GM18520 (cell line): ENCODE results near the gene RFTN1.

Experiments
- ATAC-seq: cut with Tn5 transposase; IDR thresholded peaks from one replicate; pipeline ENCODE4 v1.9.1; 2021; ENCODE audit not compliant: unreplicated experiment

The RFTN1 gene

DNA sequence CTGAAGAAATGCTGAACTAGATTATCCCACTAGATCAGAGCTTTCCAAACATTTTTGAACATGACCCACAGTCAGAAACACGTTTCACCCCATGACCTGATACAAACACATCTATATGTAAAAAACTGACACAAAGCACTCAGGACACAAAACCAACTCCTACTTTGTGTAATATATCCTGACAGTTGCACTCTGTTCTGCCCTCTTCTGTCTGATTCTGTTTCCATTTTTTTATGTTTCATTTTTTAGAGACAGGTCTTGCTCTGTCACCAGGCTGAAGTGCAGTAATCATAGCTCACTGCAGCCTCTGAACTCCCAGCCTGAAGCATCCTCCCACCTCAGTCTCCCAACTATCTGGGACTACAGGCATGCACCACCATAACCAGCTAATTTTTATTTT is 15.8 kb upstream of the RFTN1 start:
- ATAC-seq: no peak

- ATAC-seq: no peak
These were observed 15.1 kb upstream of the RFTN1 start for GRCh38 chr3:16528581-16528993.

DNA sequence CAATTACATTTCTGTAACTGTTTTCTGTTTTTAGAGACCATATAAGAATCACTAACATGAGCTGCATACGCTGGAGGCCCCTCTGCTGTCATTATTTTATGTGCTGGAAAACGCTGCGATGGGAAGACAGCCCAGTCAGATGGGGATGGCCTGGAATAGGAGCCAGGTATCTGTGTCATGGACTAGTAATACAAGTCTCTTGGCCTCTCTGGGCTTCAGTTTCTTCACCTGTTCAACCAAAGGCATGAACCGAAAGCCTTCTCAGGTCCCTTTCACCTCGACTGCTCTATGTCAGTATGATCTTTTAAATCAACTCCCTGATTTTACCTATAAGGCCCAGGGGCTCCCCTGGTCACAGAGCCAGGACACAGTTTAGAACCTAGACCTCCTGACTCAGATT is 14.6 kb upstream of the RFTN1 start:
- ATAC-seq: no peak

DNA sequence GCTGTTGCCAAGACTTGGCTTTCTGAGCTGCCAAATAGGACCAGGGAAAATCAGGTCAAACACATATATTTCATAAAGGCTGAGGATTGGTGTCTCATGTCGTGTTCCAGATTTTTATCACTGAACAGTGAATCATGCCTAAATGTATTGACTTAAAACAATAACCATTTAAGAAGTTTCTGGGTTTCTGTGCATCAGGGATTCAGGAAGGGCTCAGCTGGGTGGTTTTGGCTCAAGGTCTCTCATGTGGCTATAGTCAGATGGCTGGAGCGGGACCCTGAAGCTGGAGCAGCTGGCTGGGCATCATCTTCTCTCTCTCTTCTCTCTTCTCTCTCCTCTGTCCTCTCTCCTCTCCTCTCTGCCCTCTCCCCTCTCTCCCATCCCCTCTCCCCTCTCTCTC is 10.7 kb upstream of the RFTN1 start:
- ATAC-seq: no peak

- no peak for ATAC-seq
These were observed 10.3 kb upstream of the RFTN1 start for GRCh38 chr3:16523778-16524177.

DNA sequence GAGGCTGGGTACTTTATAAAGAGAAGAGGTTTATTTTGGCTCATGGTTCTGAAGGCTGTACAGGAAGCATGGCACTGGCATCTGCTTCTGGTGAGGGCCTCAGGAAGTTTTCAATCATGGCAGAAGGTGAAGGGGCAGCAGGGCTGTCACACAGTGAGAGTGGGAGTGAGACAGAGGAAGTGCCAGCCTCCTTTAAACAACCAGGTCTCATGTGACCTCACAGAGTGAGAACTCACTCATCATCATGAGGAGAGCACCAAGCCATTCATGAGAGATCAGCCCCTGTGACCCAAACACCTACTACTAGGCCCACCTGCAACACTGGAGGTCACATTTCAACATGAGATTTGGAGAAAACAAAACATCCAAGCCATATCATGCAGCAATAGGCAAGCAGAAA is 9.3 kb upstream of the RFTN1 start:
- ATAC-seq: no peak

- ATAC-seq: peak; percentile 33
These were observed 7.7 kb upstream of the RFTN1 start for GRCh38 chr3:16520970-16521881.

- ATAC-seq: no peak
These were observed 6.9 kb upstream of the RFTN1 start for GRCh38 chr3:16520241-16520969.

DNA sequence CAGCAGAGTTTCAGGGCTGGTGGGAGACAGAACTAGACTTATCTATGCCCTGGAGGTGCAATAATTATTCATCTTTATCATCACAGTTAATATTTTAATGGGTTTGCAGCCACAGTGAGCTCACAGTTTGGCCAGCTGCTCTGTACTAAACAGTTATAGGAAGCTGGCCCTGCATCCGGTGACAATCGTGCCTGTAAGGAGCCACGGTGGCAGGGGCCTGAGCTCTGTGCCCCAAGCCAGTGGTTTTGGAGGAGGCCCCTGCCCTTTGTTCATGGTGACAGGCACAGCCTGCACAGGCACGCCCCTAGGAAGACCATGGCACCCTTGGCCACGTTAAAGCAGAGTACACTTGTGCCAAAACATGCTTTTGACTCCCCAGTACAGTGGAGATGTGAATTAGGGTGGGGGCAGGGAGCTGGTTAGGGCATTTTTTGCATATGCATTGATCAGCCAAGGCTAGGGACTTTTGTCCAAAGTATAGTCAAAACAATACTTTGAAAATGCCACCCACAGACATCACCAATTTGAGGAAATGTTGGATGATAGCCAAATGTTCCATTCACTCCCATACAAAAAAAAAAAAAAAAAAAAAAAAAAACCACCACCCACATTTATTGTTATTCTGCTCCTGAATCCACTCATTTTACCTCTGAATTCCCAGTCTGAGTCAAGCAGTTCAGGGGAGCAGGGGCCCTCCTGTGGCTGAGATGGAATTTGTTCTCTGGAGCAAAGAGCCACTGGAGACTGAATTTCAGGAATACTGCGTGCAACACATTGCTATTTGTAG is 3.4 kb upstream of the RFTN1 start:
- no peak for ATAC-seq

- no peak for ATAC-seq
These were observed 2.5 kb upstream of the RFTN1 start for GRCh38 chr3:16515885-16516420.

DNA sequence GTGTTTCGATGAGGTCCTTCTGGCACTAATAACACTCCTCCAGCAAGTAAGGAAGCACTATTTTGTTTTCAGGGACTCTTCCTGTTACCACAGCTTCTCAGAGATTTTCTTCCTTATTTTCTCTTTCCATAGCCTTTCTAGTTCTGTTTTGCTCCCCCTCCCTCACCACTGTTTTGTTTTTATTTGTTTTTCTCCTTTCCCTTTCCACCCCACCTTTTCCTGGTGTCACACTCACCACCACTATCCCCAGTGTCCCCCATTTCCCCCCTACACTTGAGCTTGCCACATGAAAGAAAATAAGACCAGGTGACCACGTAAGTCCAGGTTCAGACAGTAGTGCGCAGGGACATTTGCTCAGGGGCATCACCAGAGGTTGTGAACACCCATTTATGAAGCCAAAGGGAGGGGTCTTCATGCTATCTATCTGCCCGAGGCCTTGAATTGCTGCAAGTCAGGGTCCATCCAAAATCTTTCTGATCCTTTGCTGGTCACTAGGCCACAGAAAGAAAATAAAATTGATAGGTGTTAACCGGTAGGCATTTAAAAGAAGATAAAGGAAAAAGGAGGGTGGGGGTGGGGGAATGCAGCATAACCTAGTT is 1.4 kb upstream of the RFTN1 start:
- ATAC-seq: no peak

DNA sequence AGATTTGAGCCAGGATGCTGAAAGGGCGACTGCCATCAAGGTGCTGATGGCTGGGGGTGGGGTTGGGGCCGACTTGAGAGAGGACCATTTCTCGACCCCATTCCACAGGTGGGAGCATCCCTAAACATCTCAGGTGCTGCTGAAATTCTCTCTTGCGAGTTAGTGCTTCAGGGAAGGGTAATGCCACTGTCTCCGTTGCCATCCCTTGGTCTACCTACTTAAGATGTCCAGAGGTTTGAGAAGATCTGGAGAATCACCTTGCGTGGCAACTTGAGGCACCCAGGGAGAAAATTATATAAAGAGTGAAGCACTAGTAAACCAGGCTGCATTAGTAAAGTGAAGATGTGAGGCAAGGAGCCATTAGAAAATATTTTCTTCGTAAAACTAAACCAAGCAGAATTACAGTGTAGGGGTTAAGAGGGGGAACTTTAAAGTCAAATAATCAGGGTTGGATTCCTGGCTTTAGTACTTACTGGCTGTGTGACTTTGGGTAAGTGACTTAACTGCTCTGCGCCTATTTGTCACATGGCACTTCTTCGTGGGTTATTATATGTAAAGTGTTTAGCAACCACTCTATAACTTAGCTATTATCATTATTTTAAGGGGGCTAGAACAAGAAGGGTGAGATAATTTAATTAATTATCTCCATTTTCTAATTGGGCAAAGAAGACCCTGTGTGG is 662 bp upstream of the RFTN1 start:
- ATAC-seq: no peak

- peak; percentile 10 for ATAC-seq
These were observed 911 bp downstream of the RFTN1 start for GRCh38 chr3:16512435-16513140.

DNA sequence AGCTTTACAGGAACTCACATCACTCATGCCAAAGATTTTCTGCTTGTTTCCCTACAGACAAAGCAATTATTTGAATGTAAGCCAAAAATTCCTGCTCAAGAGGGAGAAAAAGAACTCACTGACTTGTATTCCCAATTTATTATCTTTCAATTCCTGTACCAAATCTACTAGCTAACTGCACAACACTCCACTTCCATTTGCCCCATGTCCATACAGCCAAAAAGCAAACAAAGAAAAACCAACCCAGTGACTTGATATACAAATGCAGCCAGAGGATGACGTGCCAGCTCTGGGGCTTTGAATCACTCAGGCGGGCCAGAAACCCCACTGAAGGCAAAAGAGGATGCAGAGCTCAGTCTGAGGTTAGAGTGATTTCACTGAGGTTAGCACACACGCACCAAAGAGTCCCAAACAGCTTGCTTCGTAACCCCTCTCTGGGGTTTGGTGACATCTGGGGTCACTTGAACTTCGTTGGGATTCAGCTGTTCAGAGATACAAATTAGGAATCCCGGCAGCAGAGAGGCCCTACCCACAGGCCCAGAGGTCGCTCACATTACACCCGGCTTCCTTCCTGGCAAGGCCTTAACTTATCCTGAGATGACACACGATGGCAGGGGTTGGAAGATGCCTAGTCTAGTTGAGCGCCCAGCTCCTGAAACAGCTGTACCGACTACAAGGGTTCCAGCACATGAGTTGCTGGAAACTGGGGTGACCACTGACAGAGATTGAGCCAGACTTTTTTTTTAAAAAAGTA is 1.6 kb downstream of the RFTN1 start:
- ATAC-seq: peak; percentile 26

- ATAC-seq: peak; percentile 14
These were observed 2.7 kb downstream of the RFTN1 start for GRCh38 chr3:16510620-16511319.

GRCh38 chr3:16509721-16510619 is 3.5 kb downstream of the RFTN1 start:
- ATAC-seq: peak; percentile 24

GRCh38 chr3:16508591-16508995 is 4.9 kb downstream of the RFTN1 start:
- no peak for ATAC-seq
